Uterus (tissue), 4 donors: ENCODE measurements around the gene ATP2C2. TPM values are rescaled to one million over a fixed set of nuclear protein-coding genes. Genes with fewer than 3 reads are reported as not detected.

Experiments used
- DNase-seq, 2 donors: peaks; one replicate each; pipeline ENCODE4 v3.0.0-alpha.2; 2019 to 2020
- H3K27ac ChIP-seq, 2 donors: fragments of 200-600 bp; sonication (generic); 1 replicate in 1 of 2; 2 replicates in 1 of 2; pipeline ENCODE4 v1.5.1; 2016 to 2018
- H3K27me3 ChIP-seq, 2 donors: fragments of 200-600 bp; sonication (generic); one replicate each; pipeline ENCODE4 v1.5.1; 2018 to 2019; ENCODE audit warnings: control low read depth in 1 of 2
- H3K36me3 ChIP-seq, 2 donors: fragments of 200-600 bp; sonication (generic); one replicate each; pipeline ENCODE4 v1.5.1; 2019; ENCODE audit warnings: control low read depth in 1 of 2
- H3K4me1 ChIP-seq, 2 donors: fragments of 200-600 bp; sonication (generic); one replicate each; pipeline ENCODE4 v1.5.1; 2018 to 2019; ENCODE audit warnings: control low read depth in 1 of 2
- H3K4me3 ChIP-seq, 2 donors: fragments of 200-600 bp; sonication (generic); 1 replicate in 1 of 2; 2 replicates in 1 of 2; pipeline ENCODE4 v1.5.1; 2018 to 2019; ENCODE audit warnings: mild to moderate bottlenecking in 1 of 2
- H3K9me3 ChIP-seq, 2 donors: fragments of 200-600 bp; sonication (generic); one replicate each; pipeline ENCODE4 v1.5.1; 2019; ENCODE audit warnings: control low read depth in 1 of 2
- CTCF ChIP-seq, 4 experiments: fragments of 200-600 bp in 2 of 4; fragments of 450-650 bp in 2 of 4; sonication (generic) in 2 of 4; IDR thresholded peaks; one replicate each; pipeline ENCODE4 v1.5.1; 2016 to 2019; ENCODE audit warnings: antibody characterized with exemption in 4 of 4, mild to moderate bottlenecking in 2 of 4, moderate library complexity in 1 of 4
- POLR2A ChIP-seq, 2 donors: fragments of 450-650 bp; IDR thresholded peaks; one replicate each; pipeline ENCODE4 v1.6.1; 2016; ENCODE audit warnings: antibody characterized with exemption in 2 of 2, mild to moderate bottlenecking in 1 of 2, moderate library complexity in 1 of 2
- intact Hi-C: fragments of 100-400 bp; cut with DNase I; formaldehyde crosslinking; loops from one replicate; pipeline ENCODE4 v1.15.1; 2023; ENCODE audit warnings: low total_unique reads
- total RNA-seq, 4 donors: library from RNA; depleted of rRNA in 3 of 4; stranded (reverse); fragments of >200 nt in 3 of 4; gene quantifications; one replicate each; pipeline versions ENCODE4 v1.1.0 to v1.2.4, GENCODE V29; 2014 to 2023
- donor health status: DM: yes; HTN: yes; CAD: no.

Gene ATP2C2
- total RNA-seq, 4 donors from 2014 or later, result 0.51 to 1.8 (median 0.84) TPM

- no peak for DNase-seq
- H3K27ac ChIP-seq, result no peak overlapping the region
Observed at GRCh38 chr16:84380405-84380804, 12.1 kb downstream of the ATP2C2 start.

DNA sequence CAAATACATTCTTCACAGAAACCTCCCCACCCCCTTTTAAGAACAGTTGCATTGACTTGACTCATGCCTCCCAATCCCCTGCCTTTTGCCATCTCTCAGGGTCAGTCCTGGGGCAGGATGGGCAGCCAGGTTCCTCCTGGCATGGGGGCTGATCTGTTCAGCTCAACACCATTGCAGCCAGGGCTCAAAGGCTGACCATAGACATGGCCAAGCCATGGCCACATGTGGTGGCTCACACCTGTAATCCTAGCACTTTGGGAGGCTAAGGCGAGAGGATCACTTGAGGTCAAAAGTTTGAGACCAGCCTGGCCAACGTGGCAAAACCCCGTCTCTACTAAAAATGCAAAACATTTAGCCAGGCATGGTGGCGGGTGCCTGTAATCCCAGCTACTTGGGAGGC is 14.1 kb downstream of the ATP2C2 start:
- Histone ChIP-seq H3K4me1 (no peaks in the 10 kb centered on the region), H3K9me3 (no peaks in the 10 kb centered on the region), H3K4me3 (no peak overlapping the region), H3K36me3 (no peaks in the 10 kb centered on the region), H3K27me3 (no peaks in the 10 kb centered on the region), H3K27ac (no peak overlapping the region)
- intact Hi-C loops, result no loop called here
- no peak for DNase-seq
- TF ChIP-seq POLR2A (IDR thresholded peaks at IDR 0.05), result no peak
- no peak for TF ChIP-seq CTCF (IDR thresholded peaks at IDR 0.05)

More at GRCh38 chr16:84380405-84380804, 12.1 kb downstream of the ATP2C2 start:
- no peak for TF ChIP-seq POLR2A (IDR thresholded peaks at IDR 0.05)
- no peak for TF ChIP-seq CTCF (IDR thresholded peaks at IDR 0.05)
- H3K4me1 ChIP-seq, result no peaks in the 10 kb centered on the region
- H3K27me3 ChIP-seq, result no peaks in the 10 kb centered on the region
- no peaks in the 10 kb centered on the region for H3K9me3 ChIP-seq
- intact Hi-C loops, result no loop called here
- no peaks in the 10 kb centered on the region for H3K36me3 ChIP-seq
- no peak overlapping the region for H3K4me3 ChIP-seq

DNA sequence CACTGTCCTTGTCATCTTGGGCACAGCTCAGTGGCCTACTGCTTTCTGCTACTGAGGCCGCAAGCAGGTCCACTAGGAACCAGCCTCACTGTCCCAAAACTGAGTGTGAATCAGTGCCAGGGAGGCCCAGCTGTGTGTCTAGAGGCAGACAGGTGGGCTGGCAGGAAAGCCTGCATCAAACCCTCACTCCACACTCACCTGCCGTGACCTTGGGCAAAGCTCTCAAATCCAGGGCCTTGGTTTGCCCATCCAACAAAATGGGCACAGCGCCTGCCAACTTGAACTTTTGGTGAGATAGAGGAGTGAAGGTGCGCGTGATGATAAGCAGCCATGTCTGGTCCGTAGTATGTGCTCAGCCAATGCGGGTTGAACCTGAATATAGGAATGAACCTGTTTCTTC is 14.8 kb downstream of the ATP2C2 start:
- no peaks in the 10 kb centered on the region for H3K36me3 ChIP-seq
- no peak overlapping the region for H3K27ac ChIP-seq
- no peaks in the 10 kb centered on the region for H3K9me3 ChIP-seq
- H3K4me3 ChIP-seq, result no peak overlapping the region
- intact Hi-C loops, result no loop called here
- H3K27me3 ChIP-seq, result no peaks in the 10 kb centered on the region
- no peak for DNase-seq
- H3K4me1 ChIP-seq, result no peaks in the 10 kb centered on the region
- TF ChIP-seq POLR2A (IDR thresholded peaks at IDR 0.05) (no peak), CTCF (IDR thresholded peaks at IDR 0.05) (no peak)

- H3K9me3 ChIP-seq, result no peaks in the 10 kb centered on the region
- TF ChIP-seq CTCF (IDR thresholded peaks at IDR 0.05), result no peak
- H3K27ac ChIP-seq, result no peak overlapping the region
- no peaks in the 10 kb centered on the region for H3K36me3 ChIP-seq
- no peaks in the 10 kb centered on the region for H3K4me1 ChIP-seq
- no peak for DNase-seq
- intact Hi-C loops, result no loop called here
- no peaks in the 10 kb centered on the region for H3K27me3 ChIP-seq
- no peak overlapping the region for H3K4me3 ChIP-seq
Observed at GRCh38 chr16:84386047-84386446, 17.7 kb downstream of the ATP2C2 start.

DNA sequence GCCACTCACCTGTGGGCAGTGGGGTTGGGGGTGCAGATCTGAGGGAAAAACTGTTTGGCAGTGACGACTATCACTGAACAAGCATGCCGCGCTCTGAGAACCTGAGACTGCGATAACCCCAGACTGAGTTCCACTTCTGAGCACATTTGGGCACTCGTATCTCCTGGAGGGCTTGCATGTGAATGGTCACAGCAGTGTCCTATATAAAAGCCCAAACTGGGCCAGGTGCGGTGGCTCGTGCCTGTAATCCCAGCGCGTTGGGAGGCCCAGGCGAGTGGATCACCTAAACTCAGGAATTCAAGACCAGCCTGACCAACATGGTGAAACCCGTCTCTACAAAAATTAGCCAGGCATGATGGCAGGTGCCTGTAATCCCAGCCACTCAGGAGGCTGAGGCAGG is 18.7 kb downstream of the ATP2C2 start:
- DNase-seq, result no peak
- Histone ChIP-seq H3K4me3 (no peak overlapping the region), H3K4me1 (no peaks in the 10 kb centered on the region), H3K27me3 (no peaks in the 10 kb centered on the region), H3K9me3 (no peaks in the 10 kb centered on the region), H3K27ac (no peak overlapping the region), H3K36me3 (no peaks in the 10 kb centered on the region)
- no peak for TF ChIP-seq POLR2A (IDR thresholded peaks at IDR 0.05)
- no peak for TF ChIP-seq CTCF (IDR thresholded peaks at IDR 0.05)
- intact Hi-C loops, result no loop called here
